ENCODE measurements around the gene YPEL1.
"Not testable (repeated sequence)": the region's sequence is repeated elsewhere in the genome, so short reads cannot be mapped to it uniquely, and the experiment has no call there.

GRCh38 chr22:21729184-21729583, 6.4 kb downstream of the YPEL1 start:
- TF ChIP-seq, protein P1, sequence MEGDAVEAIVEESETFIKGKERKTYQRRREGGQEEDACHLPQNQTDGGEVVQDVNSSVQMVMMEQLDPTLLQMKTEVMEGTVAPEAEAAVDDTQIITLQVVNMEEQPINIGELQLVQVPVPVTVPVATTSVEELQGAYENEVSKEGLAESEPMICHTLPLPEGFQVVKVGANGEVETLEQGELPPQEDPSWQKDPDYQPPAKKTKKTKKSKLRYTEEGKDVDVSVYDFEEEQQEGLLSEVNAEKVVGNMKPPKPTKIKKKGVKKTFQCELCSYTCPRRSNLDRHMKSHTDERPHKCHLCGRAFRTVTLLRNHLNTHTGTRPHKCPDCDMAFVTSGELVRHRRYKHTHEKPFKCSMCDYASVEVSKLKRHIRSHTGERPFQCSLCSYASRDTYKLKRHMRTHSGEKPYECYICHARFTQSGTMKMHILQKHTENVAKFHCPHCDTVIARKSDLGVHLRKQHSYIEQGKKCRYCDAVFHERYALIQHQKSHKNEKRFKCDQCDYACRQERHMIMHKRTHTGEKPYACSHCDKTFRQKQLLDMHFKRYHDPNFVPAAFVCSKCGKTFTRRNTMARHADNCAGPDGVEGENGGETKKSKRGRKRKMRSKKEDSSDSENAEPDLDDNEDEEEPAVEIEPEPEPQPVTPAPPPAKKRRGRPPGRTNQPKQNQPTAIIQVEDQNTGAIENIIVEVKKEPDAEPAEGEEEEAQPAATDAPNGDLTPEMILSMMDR (IDR thresholded peaks at IDR 0.05): not testable (repeated sequence)
- not testable (repeated sequence) for TF ChIP-seq POLR2AphosphoS5, POLR2A (IDR thresholded peaks at IDR 0.05)

Measured in suprapubic skin (tissue), 4 donors.